GM21423 (cell line): ENCODE results near the gene MRPL37.
"Not testable (repeated sequence)": the region's sequence is repeated elsewhere in the genome, so short reads cannot be mapped to it uniquely, and the experiment has no call there.

Source experiments
- ATAC-seq: cut with Tn5 transposase; IDR thresholded peaks from one replicate; pipeline ENCODE4 v1.9.1; 2021; ENCODE audit warnings: mild to moderate bottlenecking, moderate library complexity; ENCODE audit not compliant: unreplicated experiment

The MRPL37 gene

GRCh38 chr1:54218883-54219687, 19.1 kb downstream of the MRPL37 start:
- no peak for ATAC-seq

GRCh38 chr1:54219688-54220003, 19.7 kb downstream of the MRPL37 start:
- no peak for ATAC-seq

GRCh38 chr1:54220004-54220811, 20.2 kb downstream of the MRPL37 start:
- no peak for ATAC-seq

DNA sequence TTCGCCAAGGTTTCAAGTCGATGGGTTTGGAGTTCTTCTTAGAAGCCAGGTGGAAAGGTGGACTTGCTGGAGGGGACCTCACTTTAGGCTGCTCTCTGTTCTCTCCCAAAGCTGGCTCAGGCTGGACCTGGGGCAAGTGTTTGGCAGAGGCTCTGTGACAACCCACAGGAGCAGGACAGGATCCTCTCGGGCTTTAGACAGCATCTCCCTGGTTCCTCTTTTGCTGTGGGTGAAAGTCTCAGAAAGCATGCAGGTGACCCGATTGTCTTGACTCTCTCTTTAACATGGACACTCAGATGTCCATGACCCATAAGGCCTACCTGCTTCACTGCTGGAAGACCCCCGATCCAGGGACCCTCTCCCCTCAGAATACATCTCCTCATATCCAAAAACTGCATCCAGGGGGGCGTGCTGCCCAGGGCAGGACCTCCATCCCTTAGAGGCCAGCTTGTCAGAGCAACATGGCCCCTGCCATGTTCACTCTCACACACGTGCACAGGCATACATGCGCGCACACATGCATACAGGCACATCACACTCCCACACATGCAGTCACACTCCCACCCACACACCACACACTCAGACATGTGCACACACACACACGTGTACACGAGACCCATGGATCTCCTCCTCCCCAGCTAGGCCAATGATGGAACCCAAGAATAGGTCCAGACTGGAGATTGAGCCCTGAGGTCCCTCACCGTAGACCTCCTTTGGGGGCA, 21.3 kb downstream of the MRPL37 start:
- no peak for ATAC-seq

DNA sequence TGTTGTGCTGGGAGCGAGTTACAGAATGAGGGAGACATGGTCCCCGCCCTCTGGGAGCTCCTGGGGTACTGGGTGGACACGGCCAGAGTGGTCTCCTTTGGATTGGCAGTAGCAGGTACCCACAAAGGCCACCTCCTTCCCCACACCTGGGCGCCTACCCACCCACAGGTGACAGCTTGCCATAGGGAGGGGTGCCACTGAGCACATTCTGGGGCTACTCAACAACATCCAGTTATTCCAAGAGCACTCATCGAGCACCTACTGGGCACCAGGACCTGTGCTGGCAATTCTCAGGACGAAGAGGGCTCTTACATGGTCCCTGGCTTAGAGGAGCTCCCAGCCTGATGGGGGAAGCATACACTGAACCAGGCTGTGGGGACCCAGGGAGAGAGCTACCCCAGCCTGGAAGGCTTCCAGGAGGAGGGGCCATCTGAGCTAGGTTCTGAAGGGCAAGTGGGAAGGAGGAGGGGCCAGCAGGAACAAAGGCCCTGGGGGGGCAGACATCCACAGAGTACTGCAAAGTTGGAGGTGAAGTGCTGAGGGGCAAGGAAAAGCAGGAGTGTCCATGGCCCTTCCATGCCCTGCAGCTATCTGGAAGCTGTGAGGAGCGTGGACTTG, 22.0 kb downstream of the MRPL37 start:
- ATAC-seq, result no peak

GRCh38 chr1:54222711-54223110, 22.7 kb downstream of the MRPL37 start:
- no peak for ATAC-seq

DNA sequence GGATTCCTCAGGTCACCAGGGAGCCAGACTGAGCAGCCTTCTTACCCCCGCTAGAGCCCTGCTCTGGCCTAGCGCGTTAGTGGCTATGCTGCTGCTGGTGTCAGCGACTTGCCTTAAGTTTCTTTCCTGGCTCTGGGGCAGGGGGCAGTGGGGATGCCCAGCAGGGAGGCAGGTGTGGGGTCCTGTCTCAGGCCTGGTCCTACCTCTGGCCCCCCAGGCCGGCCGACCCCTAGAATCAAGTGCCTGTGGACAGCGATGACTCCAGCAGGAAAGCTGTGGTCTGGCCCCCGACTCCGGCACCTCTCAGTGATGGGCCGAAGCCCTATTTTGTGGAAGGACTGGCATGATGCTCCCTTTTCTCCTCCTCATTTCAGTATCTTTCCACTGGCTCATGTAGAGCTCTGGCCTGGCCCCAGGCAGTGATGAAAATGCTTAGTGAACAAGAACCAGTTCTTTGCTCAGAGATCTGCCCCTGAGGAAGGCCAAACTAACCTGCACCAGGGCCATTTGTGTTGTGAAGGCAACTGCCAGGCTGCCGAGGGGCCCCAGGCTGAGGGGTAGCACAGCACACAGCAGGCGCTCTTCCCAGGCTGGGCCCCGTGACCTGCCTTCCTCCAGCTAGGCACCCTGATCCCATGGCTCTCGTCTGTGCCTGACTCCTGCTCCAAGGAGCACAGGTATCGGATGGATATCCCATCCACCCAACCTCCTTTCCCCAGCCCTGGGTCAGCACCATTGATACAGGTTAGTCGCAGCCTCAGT, 23.7 kb downstream of the MRPL37 start:
- no peak for ATAC-seq

DNA sequence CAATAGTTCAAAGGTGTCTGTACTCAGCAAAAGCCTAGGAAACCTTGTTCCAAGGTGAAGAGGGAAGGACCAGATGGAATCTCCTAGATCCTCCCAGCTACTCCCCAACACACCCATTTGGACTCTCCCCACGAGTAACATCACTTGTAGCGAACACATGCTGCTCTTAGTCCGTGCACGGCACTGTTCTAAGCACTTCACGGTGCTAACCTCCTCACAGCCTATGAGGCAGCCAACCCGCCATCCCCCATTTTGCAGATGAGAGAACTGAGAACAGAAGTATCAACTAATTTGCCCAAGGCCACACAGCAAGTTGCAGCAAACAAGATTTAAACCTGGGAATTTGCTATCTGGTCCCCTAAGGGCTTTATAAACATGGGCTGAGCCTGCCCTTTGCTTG, 24.3 kb downstream of the MRPL37 start:
- no peak for ATAC-seq

DNA sequence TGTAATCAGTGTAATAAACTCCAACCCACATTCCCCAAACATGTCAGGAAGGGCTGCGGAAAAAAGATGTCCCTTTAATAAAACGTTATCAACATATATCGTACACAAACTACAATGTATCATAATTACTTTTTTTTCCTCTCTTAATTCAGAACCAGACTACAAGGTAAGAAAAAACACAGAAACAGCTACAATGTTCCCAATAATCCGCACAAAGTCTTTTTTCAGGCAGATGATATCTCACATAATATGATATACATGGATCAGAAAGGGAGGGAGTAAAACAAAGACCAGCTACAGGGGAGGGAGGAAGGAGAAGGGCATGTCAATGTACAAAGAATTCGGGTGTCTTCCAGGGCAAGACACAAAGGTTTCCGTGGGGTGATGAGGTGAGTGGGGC, 25.4 kb downstream of the MRPL37 start:
- ATAC-seq, result no peak

GRCh38 chr1:54225986-54226559, 26.1 kb downstream of the MRPL37 start:
- ATAC-seq, result no peak

DNA sequence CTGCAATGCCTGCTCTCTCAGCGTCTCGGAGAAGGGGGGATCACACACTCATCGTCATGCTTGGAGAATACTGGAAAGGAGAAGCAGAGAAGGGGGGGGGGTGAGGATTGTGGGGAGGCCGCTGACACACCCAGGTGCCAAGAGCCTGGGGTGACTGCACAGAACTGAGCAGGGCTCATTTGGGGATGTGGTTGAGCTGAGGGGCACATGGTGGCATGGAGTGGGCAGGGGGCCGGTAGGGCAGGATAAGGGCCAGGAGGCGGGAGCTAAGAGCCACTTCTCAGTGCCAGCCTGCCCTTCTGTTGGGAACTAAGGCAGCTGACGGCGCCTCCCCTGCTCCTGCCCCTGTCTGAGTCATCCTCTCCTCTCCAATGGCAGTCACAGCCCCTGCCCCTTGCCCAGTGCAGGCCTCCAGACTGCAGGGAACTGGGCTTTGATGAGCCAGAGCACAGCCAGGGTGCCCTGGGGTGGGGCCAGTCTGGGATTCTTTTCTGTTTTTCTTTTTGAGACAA, 27.2 kb downstream of the MRPL37 start:
- no peak for ATAC-seq

GRCh38 chr1:54227891-54228310, 27.9 kb downstream of the MRPL37 start:
- no peak for ATAC-seq

DNA sequence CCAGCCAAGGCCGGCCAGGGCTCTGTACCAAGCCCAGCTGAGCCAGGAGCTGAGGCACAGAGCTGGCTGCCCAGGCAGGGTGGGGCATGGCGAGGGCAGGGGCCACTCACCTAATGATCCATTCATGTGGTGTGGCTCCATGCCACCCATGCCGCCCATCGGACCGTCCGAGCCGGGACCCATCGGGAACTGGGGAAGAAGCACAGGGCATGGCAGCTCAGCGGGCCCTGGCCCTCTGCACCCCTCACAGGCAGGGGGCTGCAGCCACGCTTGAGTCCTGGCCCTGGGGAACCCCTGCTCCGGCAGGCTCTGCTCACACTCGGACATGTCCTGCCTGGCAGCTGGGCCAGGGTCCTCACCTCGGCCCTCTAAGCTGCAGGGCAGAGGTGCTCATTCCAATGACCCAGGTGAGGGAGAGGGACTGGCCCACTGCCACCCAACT, 28.7 kb downstream of the MRPL37 start:
- no peak for ATAC-seq

DNA sequence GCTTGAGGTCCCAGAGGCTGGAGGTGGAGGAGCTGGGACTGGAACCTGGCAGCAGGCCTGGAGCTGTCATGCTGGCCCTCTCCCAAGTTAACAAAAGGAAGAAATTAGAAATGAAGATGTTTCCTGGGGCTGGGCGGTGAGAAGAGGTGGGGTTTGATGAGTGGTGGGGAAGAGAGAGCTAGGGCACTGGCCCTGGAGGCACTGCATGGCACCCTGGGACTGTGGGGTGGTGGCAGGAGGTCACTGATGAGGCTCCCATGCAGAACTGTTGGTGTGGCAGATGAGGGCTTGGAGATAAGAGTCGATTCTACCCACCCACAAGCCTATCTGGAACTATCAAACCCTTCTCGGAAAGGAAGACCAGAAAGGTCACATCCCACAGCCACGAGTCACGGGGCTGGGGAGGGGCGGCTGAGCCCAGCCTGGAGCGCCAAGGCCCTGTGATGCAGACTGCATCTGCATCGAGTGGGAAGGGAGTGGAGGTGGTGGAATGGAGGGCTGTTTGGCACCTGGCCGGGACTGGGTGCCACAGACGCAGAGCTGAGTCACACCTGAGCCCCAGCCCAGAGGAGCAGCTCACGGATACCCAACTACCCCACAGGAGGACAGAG, 29.4 kb downstream of the MRPL37 start:
- no peak for ATAC-seq

DNA sequence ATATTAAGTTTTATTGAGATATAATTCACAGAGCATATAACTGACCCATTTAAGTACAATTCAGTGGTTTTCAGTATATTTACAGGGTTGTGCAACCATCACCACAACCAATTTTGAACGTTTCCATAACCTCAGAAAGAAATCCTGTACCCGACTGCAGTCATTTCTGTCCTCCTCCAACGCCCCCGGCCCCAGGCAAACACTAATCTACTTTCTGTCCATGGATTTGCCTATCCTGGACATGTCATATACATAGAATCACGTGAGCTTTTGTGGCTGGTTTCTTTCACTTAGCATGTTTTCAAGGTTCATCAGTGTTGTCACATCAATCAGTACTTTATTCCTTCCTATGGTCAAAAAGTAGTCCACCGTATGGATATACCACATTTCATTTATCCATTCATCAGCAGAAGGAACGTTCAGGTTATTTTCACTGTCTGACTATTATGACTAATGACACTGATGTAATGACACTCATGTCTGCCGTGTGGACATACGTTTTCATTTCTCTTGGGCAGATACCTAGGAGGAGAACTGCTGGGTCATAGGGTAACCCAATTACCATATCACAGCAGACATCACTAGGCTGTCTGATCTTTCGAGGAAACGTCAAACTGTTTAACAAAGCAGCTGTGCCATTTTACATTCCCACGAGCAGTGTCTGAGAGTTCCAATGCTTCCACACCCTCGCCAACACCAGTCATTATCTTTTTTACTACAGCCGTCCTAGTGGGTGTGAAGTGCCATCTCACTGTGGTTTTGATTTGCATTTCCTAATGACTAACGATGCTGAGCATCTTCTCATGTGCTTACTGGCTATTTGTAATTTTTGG, 30.8 kb downstream of the MRPL37 start:
- no peak for ATAC-seq

DNA sequence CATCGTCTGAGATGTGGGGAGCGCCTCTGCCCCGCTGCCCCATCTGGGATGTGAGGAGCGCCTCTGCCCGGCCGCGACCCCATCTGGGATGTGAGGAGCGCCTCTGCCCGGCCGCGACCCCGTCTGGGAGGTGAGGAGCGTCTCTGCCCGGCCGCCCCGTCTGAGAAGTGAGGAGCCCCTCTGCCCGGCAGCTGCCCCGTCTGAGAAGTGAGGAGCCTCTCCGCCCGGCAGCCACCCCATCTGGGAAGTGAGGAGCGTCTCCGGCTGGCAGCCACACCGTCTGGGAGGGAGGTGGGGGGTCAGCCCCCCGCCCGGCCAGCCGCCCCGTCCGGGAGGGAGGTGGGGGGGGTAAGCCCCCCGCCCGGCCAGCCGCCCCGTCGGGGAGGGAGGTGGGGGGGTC, 33.2 kb downstream of the MRPL37 start:
- ATAC-seq, result not testable (repeated sequence)

DNA sequence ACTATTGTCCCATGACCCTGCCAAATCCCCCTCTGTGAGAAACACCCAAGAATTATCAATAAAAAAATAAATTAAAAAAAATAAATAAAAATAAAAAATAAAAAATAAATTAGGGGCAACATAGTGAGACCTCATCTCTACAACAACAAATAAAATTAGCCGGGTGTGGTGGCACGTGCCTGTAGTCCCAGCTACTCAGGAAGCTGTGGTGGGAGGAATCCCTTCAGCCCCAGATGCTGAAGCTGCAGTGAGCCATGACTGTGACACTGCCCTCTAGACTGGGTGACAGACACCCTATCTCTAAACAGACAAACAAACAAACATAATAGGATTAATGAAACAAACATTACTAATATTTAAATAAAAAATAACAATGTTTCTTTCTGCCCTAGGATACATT, 34.3 kb downstream of the MRPL37 start:
- no peak for ATAC-seq

DNA sequence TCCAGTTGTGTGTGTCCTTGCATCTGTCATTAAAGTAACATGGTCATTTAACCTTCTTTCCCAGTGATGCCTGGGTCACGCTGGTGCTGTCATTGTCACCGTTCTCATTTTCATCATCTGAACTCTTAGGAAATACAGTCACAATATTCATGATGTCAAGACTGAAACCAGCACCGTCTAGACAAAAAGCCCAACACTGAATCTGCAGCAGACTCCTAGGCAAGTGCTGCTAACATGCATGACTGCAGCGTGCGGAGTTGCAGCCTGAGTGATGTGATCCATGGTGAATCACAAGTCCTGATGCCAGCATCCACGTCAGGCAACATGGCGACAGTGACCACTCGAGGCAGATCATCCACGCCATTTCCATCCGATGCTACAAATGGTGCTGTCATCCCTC, 37.6 kb downstream of the MRPL37 start:
- ATAC-seq, result no peak
